Left renal cortex interstitium (tissue), 4 donors: ENCODE results near the gene SPATA13. TPM values are rescaled to one million over a fixed set of nuclear protein-coding genes. Genes with fewer than 3 reads are reported as not detected.

Experiments used
- DNase-seq, 4 donors: peaks; one replicate each; pipeline ENCODE4 v3.0.0-alpha.2; 2013; ENCODE audit warnings: low read depth in 4 of 4, low spot score in 2 of 4, missing footprints in 1 of 4
- polyA plus RNA-seq, 4 donors: library from polyadenylated mRNA; unstranded; fragments of 120-200 nt; gene quantifications; one replicate each; pipeline ENCODE4 v1.2.1, GENCODE V29; 2013; ENCODE audit not compliant: insufficient read length in 4 of 4

The SPATA13 gene
- polyA plus RNA-seq, 4 donors = 44.4 to 67.6 (median 56.7) TPM

DNA sequence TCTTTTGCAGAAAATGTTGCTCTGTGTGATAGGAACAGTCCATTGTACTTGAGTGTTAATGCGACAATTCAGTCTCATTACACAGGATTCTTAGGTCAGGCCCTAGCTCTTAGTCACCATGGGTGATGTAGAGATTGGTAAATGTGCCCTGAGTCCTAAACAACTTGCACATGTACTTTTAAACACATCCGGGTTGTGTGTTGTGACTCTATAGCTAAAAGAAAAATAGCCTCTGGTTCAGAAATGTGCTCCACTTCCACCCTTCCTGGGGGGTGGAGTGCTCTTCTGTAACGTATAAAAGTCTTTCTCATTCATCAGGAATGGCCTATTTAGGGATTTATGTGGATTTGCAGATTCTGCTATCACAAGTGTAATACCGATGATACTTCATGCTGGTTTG is 5.2 kb downstream of the SPATA13 start:
- DNase-seq = no peak

DNA sequence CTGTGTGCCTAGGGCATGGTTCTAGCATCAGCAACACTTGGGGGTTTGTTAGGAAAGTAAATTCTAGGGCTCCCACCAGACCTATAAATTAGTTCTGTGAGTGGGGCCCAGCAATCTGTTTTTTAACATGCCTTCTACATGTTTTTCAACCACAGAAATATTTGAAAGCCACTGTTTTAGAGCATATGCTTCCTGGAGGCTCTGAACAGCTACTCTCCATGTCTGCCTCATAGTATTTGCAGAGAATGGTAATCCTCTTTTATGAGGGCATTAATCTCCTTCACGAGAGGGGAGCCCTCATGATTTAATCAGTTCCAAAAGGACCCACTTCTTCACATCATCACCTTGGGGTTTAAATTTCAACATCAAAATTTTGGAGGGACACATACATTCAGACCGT is 6.0 kb downstream of the SPATA13 start:
- DNase-seq = no peak

DNA sequence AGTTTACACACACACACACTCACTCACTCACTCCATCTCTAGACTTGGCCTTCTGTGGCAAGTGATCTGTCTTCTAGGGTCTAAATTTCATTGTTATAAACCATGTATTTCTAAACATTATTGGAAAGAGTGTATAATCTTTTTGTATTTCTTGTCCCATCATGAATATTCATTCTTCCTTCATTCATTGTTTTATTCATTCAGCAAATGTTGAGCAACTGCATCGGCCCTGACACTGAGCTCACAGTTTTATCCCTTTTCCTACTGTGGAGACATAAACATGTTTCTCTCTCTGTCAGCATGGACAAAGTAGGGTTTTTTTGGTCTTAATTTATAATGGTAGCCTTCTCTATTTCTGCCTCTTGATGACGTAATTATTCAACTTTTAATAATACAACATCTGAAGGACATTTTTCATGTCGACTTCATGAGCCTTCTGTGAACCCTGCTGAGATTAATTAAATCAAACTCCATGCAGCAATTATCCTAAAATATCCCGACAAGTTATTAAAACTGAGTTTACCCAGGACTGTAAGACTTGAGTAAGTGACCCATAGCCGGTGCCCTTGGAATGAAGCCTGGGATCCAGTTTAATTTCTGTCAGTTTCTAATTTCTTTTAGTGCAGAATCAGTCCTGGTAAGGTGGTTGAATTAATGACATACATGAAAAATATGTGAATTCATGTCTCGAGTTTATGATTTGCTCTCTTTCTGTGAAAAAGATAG is 7.3 kb downstream of the SPATA13 start:
- DNase-seq = no peak

DNA sequence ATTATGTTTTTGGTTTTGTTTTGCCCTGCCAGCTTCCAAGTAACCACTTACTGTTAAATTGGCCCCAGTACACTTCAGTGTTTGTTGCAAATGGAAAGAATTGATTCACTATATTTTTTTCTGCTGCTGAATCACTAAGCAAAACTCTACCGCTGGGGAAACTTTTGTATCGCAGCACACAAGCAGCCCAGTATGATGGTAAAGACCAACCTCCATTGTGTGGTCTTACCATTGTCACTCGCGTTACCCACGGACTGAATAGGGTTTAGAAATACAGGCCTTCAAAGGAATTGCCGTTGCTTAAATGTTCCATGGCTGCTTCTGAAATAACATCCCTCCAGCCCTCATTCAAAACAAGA is 7.9 kb downstream of the SPATA13 start:
- DNase-seq = no peak

DNA sequence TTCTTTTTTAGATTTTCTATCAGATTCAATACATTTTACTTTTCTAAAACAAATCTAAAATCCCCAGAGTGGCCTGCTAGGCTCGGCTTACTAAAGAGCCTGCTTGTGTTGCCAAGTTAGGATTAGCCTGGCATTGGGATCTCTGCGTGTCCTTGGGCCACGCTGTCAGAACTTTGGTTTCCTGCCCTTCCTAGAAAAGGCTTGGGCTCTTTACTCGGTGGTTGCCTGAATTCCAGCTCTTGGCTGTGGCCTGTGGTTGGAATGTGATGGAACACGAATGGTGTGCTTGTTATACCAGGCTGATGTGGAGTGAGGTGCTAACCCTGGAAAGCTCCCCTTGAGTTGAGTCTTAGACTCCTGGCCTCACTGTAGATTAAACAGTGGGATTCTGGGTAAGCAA is 8.5 kb downstream of the SPATA13 start:
- no peak for DNase-seq

DNA sequence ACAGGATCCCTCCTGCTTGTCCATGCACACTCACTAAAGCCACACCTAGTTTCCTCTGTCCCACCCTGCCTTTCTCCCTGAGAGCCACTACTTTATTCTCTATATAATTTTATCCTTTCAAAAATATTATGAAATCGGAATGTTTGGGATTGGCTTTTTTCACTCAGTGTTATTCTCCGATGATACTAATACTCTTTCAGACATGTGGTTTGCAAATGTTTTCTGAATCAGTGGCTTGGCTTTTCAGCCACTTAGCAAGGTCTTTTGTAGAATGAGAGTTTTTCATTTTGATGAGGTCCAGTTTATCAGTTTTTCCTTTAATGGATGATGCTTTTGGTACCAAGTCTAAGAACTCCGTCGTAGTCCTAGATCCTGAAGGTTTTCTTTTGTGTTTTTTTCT is 11.6 kb downstream of the SPATA13 start:
- DNase-seq = no peak

DNA sequence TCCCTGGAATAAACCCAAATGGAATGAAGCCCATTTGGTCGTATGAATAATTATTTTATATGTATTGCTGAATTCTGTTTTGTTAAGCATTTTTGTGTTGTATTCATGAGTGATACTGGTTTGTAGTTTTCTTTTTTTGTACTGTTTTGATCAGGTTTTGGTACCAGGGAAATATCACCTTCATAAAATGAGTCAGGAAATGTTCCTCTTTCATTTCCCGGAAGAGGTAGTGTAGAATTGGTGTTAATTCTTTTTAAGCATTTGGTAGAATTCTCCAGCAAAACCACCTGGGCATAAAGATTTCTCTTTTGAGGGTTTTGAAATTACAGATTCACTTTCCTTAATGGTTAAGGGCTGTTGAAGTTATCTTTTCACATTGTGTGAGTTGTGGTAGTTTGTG is 13.3 kb downstream of the SPATA13 start:
- DNase-seq = no peak

DNA sequence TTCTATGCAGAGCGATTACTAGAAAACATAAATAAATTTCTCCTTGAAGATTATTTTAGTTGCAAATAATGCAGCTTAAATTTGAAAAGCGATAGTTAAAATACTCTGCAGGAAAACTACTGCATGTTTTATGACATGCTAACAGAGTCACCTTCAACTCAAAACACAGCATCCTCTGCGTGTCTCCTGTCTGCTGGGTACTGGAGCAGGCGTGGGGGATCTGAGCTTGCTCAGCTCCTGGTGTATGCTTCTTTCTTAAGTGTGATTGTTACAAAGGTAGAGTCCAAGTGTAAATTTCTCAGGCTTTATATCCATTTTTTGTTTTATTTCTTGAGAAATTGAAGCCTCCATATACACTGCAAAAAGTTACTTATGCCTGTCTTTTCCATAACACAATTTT is 15.3 kb downstream of the SPATA13 start:
- DNase-seq = no peak

DNA sequence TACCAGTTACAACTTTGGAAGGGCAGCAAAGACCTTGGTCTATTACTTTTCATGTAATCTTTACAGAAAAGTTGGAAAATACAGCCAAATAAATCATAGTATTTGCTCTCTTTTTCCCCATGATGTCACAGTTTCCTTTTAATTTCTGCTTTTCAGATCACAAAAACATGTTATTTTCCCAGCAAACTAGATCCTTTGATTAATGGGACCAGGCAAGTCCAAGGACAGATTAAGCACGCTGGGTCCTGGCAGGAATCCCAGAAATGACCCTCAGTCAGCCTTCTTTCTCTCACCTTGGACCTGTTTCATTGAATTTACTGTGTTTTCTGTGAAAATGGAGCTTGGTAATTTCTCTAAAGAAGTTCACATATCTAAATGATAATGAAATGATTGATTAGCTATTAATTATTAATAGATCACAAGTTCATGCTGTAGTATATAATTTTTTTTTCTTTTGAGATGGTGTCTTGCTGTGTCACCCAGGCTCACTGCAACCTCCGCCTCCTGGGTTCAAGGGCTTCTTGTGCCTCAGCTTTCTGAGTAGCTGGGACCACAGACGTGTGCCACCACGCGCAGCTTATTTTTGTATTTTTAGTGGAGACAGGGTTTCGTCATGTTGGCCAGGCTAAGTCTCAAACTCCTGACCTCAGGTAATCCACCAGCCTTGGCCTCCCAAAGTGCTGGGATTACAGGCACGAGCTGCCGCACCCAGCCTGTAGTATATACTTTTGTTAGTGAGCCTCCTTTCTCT is 16.0 kb downstream of the SPATA13 start:
- DNase-seq = no peak

DNA sequence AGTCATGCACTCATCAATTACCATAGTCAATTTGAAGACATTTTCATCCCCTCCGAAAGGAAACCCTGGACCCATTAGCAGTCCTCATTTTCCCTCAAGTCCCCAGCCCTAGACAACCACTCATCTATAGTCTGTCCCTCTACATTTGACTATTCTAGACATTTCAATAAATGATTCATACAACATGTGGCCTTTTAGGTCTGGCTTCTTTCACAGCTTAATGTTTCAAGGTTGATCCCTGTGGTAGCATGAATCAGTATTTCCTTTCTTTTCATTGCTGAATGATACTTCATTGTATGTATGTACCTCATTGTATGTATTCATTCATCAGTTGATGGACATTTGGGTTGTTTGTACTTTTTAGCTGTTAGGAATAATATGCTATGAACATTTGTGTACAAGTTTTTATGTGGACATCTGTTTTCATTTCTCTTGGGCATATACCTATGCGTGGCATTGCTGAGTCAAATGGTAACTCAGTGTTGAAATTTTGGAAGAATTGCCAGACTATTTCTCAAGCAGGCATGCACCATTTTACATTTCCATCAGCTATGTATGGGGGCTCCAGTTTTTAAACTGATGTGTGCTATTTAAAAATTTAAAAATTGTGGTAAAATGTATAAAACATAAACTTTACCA is 18.4 kb downstream of the SPATA13 start:
- no peak for DNase-seq

DNA sequence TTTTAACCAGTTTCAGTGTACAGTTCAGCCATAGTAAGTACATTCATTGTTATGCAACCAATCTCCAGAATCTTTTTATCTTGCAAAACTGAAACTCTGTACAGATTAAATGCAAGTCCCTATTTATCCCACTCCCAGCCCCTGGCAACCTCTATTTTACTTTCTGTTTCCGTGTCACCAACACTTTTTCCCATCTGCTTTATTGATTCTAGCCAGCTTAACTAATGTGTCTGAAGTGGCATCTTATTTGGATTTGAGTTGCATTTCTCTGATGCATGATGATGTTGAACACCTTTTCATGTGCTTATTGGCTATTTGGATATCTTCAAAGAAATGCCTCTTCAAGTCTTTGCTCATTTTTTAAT is 18.9 kb downstream of the SPATA13 start:
- DNase-seq = no peak

DNA sequence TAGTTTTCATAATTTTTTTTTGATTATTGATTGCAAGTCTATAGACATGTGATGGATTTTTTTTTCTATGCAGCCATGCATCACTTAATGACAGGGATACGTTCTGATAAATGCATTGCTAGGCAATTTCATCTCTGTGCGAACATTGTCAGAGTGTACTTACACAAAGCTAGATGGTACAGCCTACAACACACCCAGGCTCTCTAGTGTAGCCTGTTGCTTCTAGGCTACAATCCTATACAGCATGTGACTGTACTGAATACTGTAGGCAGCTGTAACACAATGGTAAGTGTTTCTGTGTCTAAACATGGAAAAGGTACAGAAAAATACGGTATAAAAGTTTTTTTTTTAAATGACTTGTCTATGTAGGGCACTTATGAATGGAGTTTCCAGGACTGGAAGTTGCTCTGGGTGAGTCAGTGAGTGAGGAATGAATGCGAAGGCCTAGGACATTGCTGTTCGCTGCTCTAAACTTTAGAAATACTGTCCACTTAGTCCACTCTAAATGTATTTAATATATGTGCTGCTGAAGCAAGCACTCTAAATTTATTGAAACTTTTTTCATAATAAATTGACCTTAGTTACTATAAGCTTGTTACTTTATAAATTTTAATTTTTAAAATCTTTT is 20.3 kb downstream of the SPATA13 start:
- DNase-seq = no peak

DNA sequence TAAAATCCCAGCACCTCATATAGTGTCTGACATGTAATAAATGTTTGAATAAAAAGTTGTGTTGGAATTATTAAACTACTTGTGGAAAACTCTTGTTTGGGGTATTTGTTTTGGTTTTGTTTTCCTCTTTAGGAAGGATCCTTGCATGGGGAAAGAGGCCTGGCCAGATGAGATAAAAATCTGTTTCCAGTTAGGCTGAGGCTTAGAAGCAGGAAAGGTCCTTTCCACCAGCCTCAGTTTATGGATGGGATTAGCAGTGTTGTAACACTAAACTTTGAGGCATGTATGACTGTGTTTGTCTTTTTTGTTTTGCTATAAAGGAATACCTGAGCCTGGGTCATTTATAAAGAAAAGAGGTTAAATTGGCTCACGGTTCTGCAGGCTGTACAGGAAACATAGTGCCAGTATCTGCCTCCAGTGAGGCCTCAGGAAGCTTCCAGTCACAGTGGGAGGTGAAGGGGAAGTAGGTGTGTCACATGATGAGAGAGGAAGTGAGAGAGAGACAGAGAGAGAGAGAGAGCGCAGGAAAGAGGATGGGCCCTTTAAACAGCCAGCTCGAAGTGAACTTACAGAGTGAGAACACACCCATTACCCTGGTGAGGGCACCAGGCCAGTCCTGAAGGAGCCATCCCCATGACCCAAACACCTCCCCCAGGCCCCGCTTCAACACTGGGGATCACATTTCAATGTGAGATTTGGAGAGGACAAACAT is 21.6 kb downstream of the SPATA13 start:
- no peak for DNase-seq

DNA sequence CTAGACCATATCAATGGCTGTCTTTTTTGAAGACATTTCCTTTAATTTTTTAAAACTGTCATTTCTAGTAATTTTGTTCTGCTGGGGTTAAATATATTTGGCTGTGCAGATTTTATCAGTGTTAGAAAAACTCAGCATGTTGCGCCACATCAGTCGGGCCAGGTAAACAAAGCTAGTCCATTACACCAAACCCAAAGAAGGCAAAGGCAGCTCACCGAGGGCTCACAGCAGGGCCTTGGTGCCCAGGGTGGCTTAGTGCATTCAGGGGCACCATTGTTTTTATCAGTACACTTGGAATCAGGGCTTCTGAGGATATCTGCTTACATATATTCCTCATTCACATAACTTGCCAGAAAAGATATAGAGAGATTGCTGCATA is 22.2 kb downstream of the SPATA13 start:
- no peak for DNase-seq

DNA sequence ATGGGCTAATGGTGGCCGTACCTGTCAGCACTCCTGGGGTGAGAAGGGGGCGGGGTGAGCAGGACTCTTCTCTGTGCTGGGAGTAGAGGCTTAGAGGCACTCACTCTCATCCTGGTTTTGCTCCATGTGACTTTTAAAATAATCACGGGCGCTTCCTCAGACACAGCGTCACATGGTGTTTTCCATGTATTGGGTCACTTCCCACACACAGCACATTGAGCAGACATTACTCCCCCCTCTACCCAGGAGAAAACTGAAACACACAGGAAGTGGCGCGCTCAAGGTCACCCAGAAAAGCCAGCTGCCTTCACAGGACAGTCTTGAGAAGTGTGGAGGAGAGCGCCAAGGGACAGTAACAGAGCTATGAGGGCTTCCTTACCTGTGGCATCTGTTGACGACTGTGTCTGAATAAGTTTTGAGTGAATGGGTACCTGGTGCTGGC is 23.2 kb downstream of the SPATA13 start:
- DNase-seq = no peak

DNA sequence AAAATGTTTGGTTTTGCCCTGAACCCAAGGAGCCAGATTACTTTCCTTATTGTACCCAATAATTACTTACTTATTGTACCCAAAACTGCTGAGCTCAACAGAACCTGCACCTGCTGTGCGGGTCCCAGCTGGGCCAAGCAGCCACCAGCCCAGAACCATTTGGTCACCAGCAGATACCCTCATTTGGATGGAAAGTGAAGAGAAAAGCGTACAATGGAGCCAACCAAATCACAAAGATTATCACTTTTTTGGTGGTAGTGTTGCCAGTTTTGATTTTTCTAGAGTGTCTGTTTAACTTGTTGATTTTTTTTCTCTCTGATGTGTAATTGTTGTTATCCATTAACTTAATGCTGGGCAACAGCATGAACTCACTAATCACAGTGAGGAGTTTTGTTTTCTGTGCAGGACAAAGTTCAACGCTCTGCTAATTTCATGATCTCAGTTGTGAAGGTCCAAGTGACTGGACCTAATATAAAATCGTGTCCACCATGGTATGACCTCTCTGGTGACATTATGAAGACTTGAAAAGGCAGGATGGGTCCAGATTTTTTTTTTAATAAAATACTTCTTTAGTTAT is 23.8 kb downstream of the SPATA13 start:
- DNase-seq = peak in 1 of 4 donors; percentile 50

DNA sequence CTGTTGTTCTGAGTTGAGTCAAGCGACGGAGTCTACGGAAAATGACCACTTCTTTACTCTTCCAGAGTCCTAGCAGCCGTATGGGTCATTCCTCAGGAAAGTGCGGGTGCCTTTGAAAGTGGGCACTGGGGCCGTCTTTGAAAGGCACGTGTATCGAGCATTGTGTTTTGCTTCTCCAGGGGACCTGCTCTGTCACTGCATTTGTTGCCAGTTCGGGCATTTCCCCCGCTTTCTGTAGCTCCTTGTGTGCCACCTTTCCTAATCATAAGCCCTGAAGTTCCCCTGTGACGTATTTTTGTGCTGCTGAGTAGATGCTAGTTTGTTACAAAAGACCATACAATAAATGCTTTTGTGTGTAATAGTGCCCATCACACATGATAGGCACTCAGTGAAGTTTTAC is 24.4 kb downstream of the SPATA13 start:
- no peak for DNase-seq

DNA sequence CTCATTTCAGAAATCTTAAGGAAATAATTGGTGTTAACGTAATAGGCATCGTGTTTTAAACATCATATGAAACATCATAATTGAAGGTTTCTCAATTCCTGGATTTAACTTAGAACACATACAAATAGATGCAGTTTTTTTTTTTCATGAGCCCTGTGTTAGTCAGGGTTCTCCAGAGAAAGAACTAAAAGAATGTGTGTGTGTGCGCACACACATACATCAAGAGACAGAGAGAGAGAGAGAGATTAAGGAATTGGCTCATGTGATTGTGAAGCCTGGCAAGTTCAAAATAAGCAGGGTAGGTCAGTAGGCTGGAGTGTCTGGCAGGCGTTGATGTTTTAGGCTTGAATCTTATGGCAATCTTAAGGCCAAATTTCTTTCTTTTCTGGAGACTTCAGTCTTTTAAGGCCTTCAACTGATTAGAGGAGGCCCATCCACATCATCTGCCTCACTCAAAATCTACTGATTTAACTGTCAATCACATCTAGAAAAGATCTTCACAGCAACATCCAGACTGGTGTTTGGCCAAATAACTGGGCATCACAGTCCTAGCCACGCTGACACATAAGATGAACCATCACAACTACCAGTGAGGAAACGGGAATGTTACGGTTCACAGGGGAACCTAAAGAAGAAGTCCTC is 25.2 kb downstream of the SPATA13 start:
- DNase-seq = no peak

DNA sequence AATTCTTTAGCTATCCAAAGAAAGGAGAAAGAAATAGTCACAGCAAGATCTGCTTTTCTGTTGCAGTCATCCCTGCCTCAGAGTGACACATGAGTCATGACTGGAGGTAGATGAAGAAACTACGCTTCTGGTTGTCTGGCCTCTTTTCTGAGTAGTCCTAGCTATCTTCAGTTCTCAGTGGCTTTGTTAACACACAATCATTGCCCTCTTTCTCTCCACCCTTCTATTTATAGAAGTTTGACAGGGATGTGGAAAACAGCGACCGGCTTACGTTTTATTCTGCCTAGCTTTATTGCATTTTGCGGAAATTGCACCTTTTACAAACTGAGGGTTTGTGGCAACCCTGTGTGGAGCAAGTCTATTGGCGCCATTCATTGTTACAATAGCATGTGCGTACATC is 26.7 kb downstream of the SPATA13 start:
- no peak for DNase-seq
